GM12801 (cell line): ENCODE data around the gene KLHL35.

ENCODE experiments used
- CTCF ChIP-seq: IDR thresholded peaks from one replicate; pipeline ENCODE4 v1.5.1; 2011; ENCODE audit warnings: control low read depth; ENCODE audit not compliant: insufficient read length; ENCODE audit errors: extremely low read depth

The KLHL35 gene

GRCh38 chr11:75432911-75433321 is at the start of gene KLHL35:
KLHL35 (minus strand) TSS chr11:75433203; CDS start chr11:75430629, 2,574 bp downstream.
- no peak for TF ChIP-seq CTCF

- TF ChIP-seq CTCF = no peak
These were observed 49.1 kb upstream of the KLHL35 start for GRCh38 chr11:75481922-75482606.

GRCh38 chr11:75481223-75481921 is 48.4 kb upstream of the KLHL35 start:
- no peak for TF ChIP-seq CTCF

GRCh38 chr11:75480185-75481175 is 47.5 kb upstream of the KLHL35 start:
- no peak for TF ChIP-seq CTCF

GRCh38 chr11:75479597-75480145 is 46.7 kb upstream of the KLHL35 start:
- TF ChIP-seq CTCF = no peak

- TF ChIP-seq CTCF = no peak
These were observed 46.0 kb upstream of the KLHL35 start for GRCh38 chr11:75478783-75479596.
